Thoracic aorta (tissue), 2 donors: ENCODE results near the gene PIKFYVE. TPM values are rescaled to one million over a fixed set of nuclear protein-coding genes. Genes with fewer than 3 reads are reported as not detected.
"Not testable (repeated sequence)": the region's sequence is repeated elsewhere in the genome, so short reads cannot be mapped to it uniquely, and the experiment has no call there.

Experiments used
- ATAC-seq: fragments of 150-250 bp; one replicate; pipeline ENCODE4 v1.8.0; 2017; ENCODE audit warnings: low read depth; ENCODE audit not compliant: insufficient number of reproducible peaks, low FRiP score
- DNase-seq: peaks from one replicate; pipeline ENCODE4 v3.0.0-alpha.2; 2020; ENCODE audit warnings: low spot score
- H3K27ac ChIP-seq, 2 donors: fragments of 200-600 bp; sonication (generic); 1 replicate in 1 of 2; 2 replicates in 1 of 2; pipeline ENCODE4 v1.5.1; 2016; ENCODE audit warnings: mild to moderate bottlenecking in 2 of 2, moderate library complexity in 2 of 2
- H3K27me3 ChIP-seq: fragments of 200-600 bp; sonication (generic); replicated peaks from 2 replicates; pipeline ENCODE4 v1.6.0; 2016; ENCODE audit warnings: mild to moderate bottlenecking; ENCODE audit not compliant: insufficient read depth
- H3K36me3 ChIP-seq: fragments of 200-600 bp; sonication (generic); one replicate; pipeline ENCODE4 v1.5.1; 2016
- H3K4me1 ChIP-seq, 2 donors: fragments of 200-600 bp; sonication (generic); 1 replicate in 1 of 2; 2 replicates in 1 of 2; pipeline versions ENCODE4 v1.5.1 to v1.6.0; 2016; ENCODE audit warnings: low read depth in 2 of 2, mild to moderate bottlenecking in 1 of 2; ENCODE audit not compliant: control insufficient read depth in 1 of 2
- H3K4me3 ChIP-seq: fragments of 200-600 bp; sonication (generic); 2 replicates; pipeline ENCODE4 v1.5.1; 2016; ENCODE audit warnings: mild to moderate bottlenecking
- H3K9me3 ChIP-seq: fragments of 200-600 bp; sonication (generic); 2 replicates; pipeline ENCODE4 v1.5.1; 2016
- CTCF ChIP-seq: fragments of 200-600 bp; sonication (generic); IDR thresholded peaks from one replicate; pipeline ENCODE4 v1.5.1; 2019; ENCODE audit warnings: antibody characterized with exemption
- total RNA-seq, 2 donors: library from RNA; depleted of rRNA; stranded (reverse); fragments of >200 nt; gene quantifications; one replicate each; pipeline versions ENCODE4 v1.1.0 to v1.2.3, GENCODE V29; 2016

PIKFYVE gene
- total RNA-seq, 2 donors from 2014 or later = 18.0 to 29.4 TPM

- H3K27ac ChIP-seq = no peak overlapping the region
- DNase-seq = no peak
- no peaks in the 10 kb centered on the region for H3K4me1 ChIP-seq
- no peak for TF ChIP-seq CTCF
- H3K27me3 ChIP-seq = no peaks in the 10 kb centered on the region
- no peaks in the 10 kb centered on the region for H3K9me3 ChIP-seq
- no peak overlapping the region for H3K4me3 ChIP-seq
- ATAC-seq = no peak
- no peaks in the 10 kb centered on the region for H3K36me3 ChIP-seq
Measured at GRCh38 chr2:208379192-208379591, 113.1 kb downstream of the PIKFYVE start.

- no peak for ATAC-seq
- TF ChIP-seq CTCF = no peak
- H3K9me3 ChIP-seq = no peaks in the 10 kb centered on the region
Measured at GRCh38 chr2:208384637-208385036, 118.6 kb downstream of the PIKFYVE start.

GRCh38 chr2:208386541-208386940, 120.5 kb downstream of the PIKFYVE start:
- H3K4me1 ChIP-seq = no peaks in the 10 kb centered on the region
- no peak for ATAC-seq
- DNase-seq = no peak
- H3K27ac ChIP-seq = no peak overlapping the region
- H3K9me3 ChIP-seq = no peaks in the 10 kb centered on the region
- no peaks in the 10 kb centered on the region for H3K27me3 ChIP-seq
- H3K4me3 ChIP-seq = no peak overlapping the region
- TF ChIP-seq CTCF = no peak
- no peaks in the 10 kb centered on the region for H3K36me3 ChIP-seq

More at GRCh38 chr2:208384637-208385036, 118.6 kb downstream of the PIKFYVE start:
- H3K4me3 ChIP-seq = no peak overlapping the region
- no peak for DNase-seq
- no peaks in the 10 kb centered on the region for H3K36me3 ChIP-seq
- H3K4me1 ChIP-seq = no peaks in the 10 kb centered on the region
- H3K27ac ChIP-seq = no peak overlapping the region
- H3K27me3 ChIP-seq = no peaks in the 10 kb centered on the region

GRCh38 chr2:208389940-208390339, 123.9 kb downstream of the PIKFYVE start:
- ATAC-seq = no peak
- no peak for TF ChIP-seq CTCF
- Histone ChIP-seq H3K4me3 (no peak overlapping the region), H3K4me1 (no peaks in the 10 kb centered on the region), H3K36me3 (no peaks in the 10 kb centered on the region), H3K27ac (no peak overlapping the region), H3K9me3 (peaks cover 7% of the 10 kb centered on the region), H3K27me3 (no peaks in the 10 kb centered on the region)
- DNase-seq = no peak

GRCh38 chr2:208392300-208392699, 126.2 kb downstream of the PIKFYVE start:
- H3K36me3 ChIP-seq = no peaks in the 10 kb centered on the region
- TF ChIP-seq CTCF = no peak

GRCh38 chr2:208396796-208397195, 130.7 kb downstream of the PIKFYVE start:
- not testable (repeated sequence) for DNase-seq, ATAC-seq, H3K4me3 ChIP-seq

More at GRCh38 chr2:208392300-208392699, 126.2 kb downstream of the PIKFYVE start:
- Histone ChIP-seq H3K4me3 (no peak overlapping the region), H3K4me1 (no peaks in the 10 kb centered on the region), H3K9me3 (peaks cover 7% of the 10 kb centered on the region), H3K27ac (no peak overlapping the region), H3K27me3 (no peaks in the 10 kb centered on the region)
- no peak for ATAC-seq
- DNase-seq = no peak

More at GRCh38 chr2:208396796-208397195, 130.7 kb downstream of the PIKFYVE start:
- not testable (repeated sequence) for H3K4me1 ChIP-seq, H3K27me3 ChIP-seq, H3K36me3 ChIP-seq, H3K9me3 ChIP-seq, H3K27ac ChIP-seq
